Natural killer cell (primary cell): ENCODE data around the gene PARL. TPM values are rescaled to one million over a fixed set of nuclear protein-coding genes. Genes with fewer than 3 reads are reported as not detected.

Source experiments
- ATAC-seq, 3 donors: fragments of 150-1000 bp in 2 of 3; fragments of 200-7000 bp in 1 of 3; cut with Tn5 transposase; 1 replicate in 1 of 3; 2 replicates in 2 of 3; pipeline ENCODE4 v1.10.0; 2021; ENCODE audit warnings: mild to moderate bottlenecking in 2 of 3, moderate library complexity in 2 of 3
- DNase-seq, 2 donors: peaks; one replicate each; pipeline versions ENCODE4 v3.0.0 to v3.0.0-alpha.2; 2013 to 2021; ENCODE audit warnings: mixed read lengths in 1 of 2
- H3K27ac ChIP-seq: one replicate; pipeline ENCODE4 v1.5.1; 2013; ENCODE audit warnings: mild to moderate bottlenecking, low read length
- H3K27me3 ChIP-seq: one replicate; pipeline ENCODE4 v1.6.1; 2013; ENCODE audit warnings: low read length; ENCODE audit not compliant: control insufficient read depth, insufficient read depth
- H3K36me3 ChIP-seq: one replicate; pipeline ENCODE4 v1.6.1; 2013; ENCODE audit warnings: low read length; ENCODE audit not compliant: control insufficient read depth, insufficient read depth
- H3K4me1 ChIP-seq: one replicate; pipeline ENCODE4 v1.6.1; 2013; ENCODE audit warnings: low read length; ENCODE audit not compliant: control insufficient read depth, insufficient read depth
- H3K4me3 ChIP-seq: one replicate; pipeline ENCODE4 v1.5.1; 2013; ENCODE audit warnings: low read length
- H3K9me3 ChIP-seq: one replicate; pipeline ENCODE4 v1.6.1; 2013; ENCODE audit warnings: low read length; ENCODE audit not compliant: control insufficient read depth, insufficient read depth
- H3K27ac Mint-ChIP-seq, 2 donors: one replicate each; pipeline ENCODE4 v1.8.0; 2022; ENCODE audit warnings: mild to moderate bottlenecking in 2 of 2, mixed read lengths in 2 of 2, moderate library complexity in 1 of 2
- H3K27me3 Mint-ChIP-seq, 2 donors: one replicate each; pipeline ENCODE4 v1.8.0; 2022; ENCODE audit warnings: low read depth in 2 of 2, mixed read lengths in 2 of 2
- H3K36me3 Mint-ChIP-seq: one replicate; pipeline ENCODE4 v1.8.0; 2022; ENCODE audit warnings: mixed read lengths
- H3K4me1 Mint-ChIP-seq, 2 donors: one replicate each; pipeline ENCODE4 v1.8.0; 2022; ENCODE audit warnings: mixed read lengths in 2 of 2
- H3K4me3 Mint-ChIP-seq: one replicate; pipeline ENCODE4 v1.8.0; 2022; ENCODE audit warnings: mild to moderate bottlenecking, moderate library complexity, mixed read lengths
- H3K9me3 Mint-ChIP-seq, 2 donors: one replicate each; pipeline ENCODE4 v1.8.0; 2022; ENCODE audit warnings: mixed read lengths in 2 of 2
- CTCF ChIP-seq: fragments of 200-600 bp; IDR thresholded peaks from one replicate; pipeline ENCODE4 v1.8.0; 2022; ENCODE audit warnings: antibody characterized with exemption
- WGBS: methylation state at CpG from one replicate; pipeline ENCODE4 v1.1.7; 2013; ENCODE audit warnings: missing lambda C conversion rate; ENCODE audit not compliant: insufficient coverage; 5-methylcytosine and 5-hydroxymethylcytosine counted together
- intact Hi-C: fragments of 100-400 bp; cut with micrococcal nuclease; formaldehyde crosslinking; loops from one replicate; pipeline ENCODE4 v1.14.2; 2022
- total RNA-seq, 4 donors: library from RNA; stranded (reverse); fragments of 120-200 nt in 1 of 4; gene quantifications; one replicate each; pipeline versions ENCODE4 v1.2.3 to v1.2.4, GENCODE V29; 2013 to 2022

Gene PARL
- total RNA-seq, 3 donors from 2014 or later (not counting 1 experiment from before 2014, with no cell fraction given) = 35.1 to 47.1 (median 37.7) TPM

- no peak overlapping the region for H3K4me3 Mint-ChIP-seq
- Histone ChIP-seq H3K9me3 (no peaks in the 10 kb centered on the region), H3K4me1 (no peaks in the 10 kb centered on the region), H3K4me3 (no peak overlapping the region), H3K27ac (no peak overlapping the region), H3K36me3 (no peaks in the 10 kb centered on the region), H3K27me3 (no peaks in the 10 kb centered on the region)
- no peak for DNase-seq
- no peak for TF ChIP-seq CTCF
- WGBS = 92% methylated on average over 5 of the region's 8 CpGs
- no peaks in the 10 kb centered on the region for H3K9me3 Mint-ChIP-seq
- intact Hi-C loops = no loop called here
- H3K27me3 Mint-ChIP-seq = peaks cover 0 to 6% of the 10 kb centered on the region in 2 donors
- no peaks in the 10 kb centered on the region for H3K4me1 Mint-ChIP-seq
- no peak for ATAC-seq
- no peak overlapping the region for H3K27ac Mint-ChIP-seq
- no peaks in the 10 kb centered on the region for H3K36me3 Mint-ChIP-seq
These were observed 27.3 kb upstream of the PARL start for GRCh38 chr3:183911763-183912506.

GRCh38 chr3:183911087-183911486 lies 26.4 kb upstream of the PARL start:
- no peak for DNase-seq
- no peak for TF ChIP-seq CTCF
- no peak overlapping the region for H3K27ac ChIP-seq
- Mint-ChIP-seq H3K4me3 (no peak overlapping the region), H3K9me3 (no peaks in the 10 kb centered on the region), H3K27ac (no peak overlapping the region), H3K36me3 (no peaks in the 10 kb centered on the region), H3K4me1 (no peaks in the 10 kb centered on the region), H3K27me3 (peaks cover 0 to 6% of the 10 kb centered on the region in 2 donors)
- H3K9me3 ChIP-seq = no peaks in the 10 kb centered on the region
- no peaks in the 10 kb centered on the region for H3K27me3 ChIP-seq
- no peaks in the 10 kb centered on the region for H3K4me1 ChIP-seq
- ATAC-seq = no peak
- H3K36me3 ChIP-seq = no peaks in the 10 kb centered on the region
- WGBS = 88% methylated on average over 6 of the region's 6 CpGs
- H3K4me3 ChIP-seq = no peak overlapping the region
- intact Hi-C loops = no loop called here

GRCh38 chr3:183909030-183909600 lies 24.4 kb upstream of the PARL start:
- ATAC-seq = no peak
- WGBS = 87% methylated on average over 14 of the region's 14 CpGs
- Histone ChIP-seq H3K27me3 (no peaks in the 10 kb centered on the region), H3K27ac (no peak overlapping the region), H3K4me3 (no peak overlapping the region), H3K4me1 (no peaks in the 10 kb centered on the region), H3K36me3 (no peaks in the 10 kb centered on the region), H3K9me3 (no peaks in the 10 kb centered on the region)
- H3K36me3 Mint-ChIP-seq = no peaks in the 10 kb centered on the region
- intact Hi-C loops = no loop called here
- no peak for DNase-seq
- no peaks in the 10 kb centered on the region for H3K9me3 Mint-ChIP-seq
- no peak overlapping the region for H3K27ac Mint-ChIP-seq
- H3K4me3 Mint-ChIP-seq = no peak overlapping the region
- peaks cover 0 to 6% of the 10 kb centered on the region in 2 donors for H3K27me3 Mint-ChIP-seq
- TF ChIP-seq CTCF = no peak
- no peaks in the 10 kb centered on the region for H3K4me1 Mint-ChIP-seq
